Measurements from ENCODE around the gene BACH2.
A peak's percentile ranks its signal among the peaks of the same experiment; 100 is the strongest.
"Not testable (repeated sequence)": the region's sequence is repeated elsewhere in the genome, so short reads cannot be mapped to it uniquely, and the experiment has no call there.

Gene BACH2

GRCh38 chr6:90068703-90069523 is 227.7 kb downstream of the BACH2 start:
- DNase-seq (ENCODE audit: low read depth, low spot score): no peak

GRCh38 chr6:90068264-90068663 is 228.4 kb downstream of the BACH2 start:
- peak; percentile 54 for DNase-seq (ENCODE audit: low read depth, low spot score)

- DNase-seq (ENCODE audit: low read depth, low spot score): no peak
Observed at GRCh38 chr6:90066697-90067096, 229.9 kb downstream of the BACH2 start.

GRCh38 chr6:90065173-90065572 is 231.5 kb downstream of the BACH2 start:
- no peak for DNase-seq (ENCODE audit: low read depth, low spot score)

- DNase-seq (ENCODE audit: low read depth, low spot score): no peak
Observed at GRCh38 chr6:90062667-90063066, 234.0 kb downstream of the BACH2 start.

DNA sequence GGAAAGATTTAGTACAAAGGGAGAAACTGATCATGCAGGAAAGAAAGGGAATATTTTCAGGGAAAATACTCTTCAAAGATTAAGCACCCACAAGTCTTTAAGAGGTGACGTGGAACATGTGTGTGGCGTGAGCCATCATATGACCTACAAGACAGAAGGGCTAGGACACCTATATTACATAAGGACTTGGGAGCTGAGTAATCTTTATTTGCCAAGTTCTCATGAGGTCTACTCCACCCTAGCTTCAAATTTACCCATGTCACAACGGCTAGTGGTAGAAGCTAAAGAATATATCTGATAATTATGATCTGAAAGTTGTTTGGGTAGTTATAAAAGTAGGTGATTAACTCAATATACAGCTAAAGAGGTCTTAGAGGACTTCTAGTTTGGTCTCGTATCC is 234.6 kb downstream of the BACH2 start:
- DNase-seq (ENCODE audit: low read depth, low spot score): no peak

- DNase-seq (ENCODE audit: low read depth, low spot score): not testable (repeated sequence)
Observed at GRCh38 chr6:90059178-90059577, 237.5 kb downstream of the BACH2 start.

DNA sequence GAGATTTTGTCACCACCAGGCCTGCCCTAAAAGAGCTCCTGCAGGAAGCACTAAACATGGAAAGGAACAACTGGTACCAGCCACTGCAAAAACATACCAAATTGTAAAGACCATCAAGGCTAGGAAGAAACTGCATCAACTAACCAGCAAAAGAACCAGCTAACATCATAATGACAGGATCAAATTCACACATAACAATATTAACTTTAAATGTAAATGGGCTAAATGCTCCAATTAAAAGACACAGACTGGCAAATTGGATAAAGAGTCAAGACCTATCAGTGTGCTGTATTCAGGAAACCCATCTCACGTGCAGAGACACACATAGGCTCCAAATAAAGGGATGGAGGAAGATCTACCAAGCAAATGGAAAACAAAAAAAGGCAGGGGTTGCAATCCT is 240.7 kb downstream of the BACH2 start:
- not testable (repeated sequence) for DNase-seq (ENCODE audit: low read depth, low spot score)

DNA sequence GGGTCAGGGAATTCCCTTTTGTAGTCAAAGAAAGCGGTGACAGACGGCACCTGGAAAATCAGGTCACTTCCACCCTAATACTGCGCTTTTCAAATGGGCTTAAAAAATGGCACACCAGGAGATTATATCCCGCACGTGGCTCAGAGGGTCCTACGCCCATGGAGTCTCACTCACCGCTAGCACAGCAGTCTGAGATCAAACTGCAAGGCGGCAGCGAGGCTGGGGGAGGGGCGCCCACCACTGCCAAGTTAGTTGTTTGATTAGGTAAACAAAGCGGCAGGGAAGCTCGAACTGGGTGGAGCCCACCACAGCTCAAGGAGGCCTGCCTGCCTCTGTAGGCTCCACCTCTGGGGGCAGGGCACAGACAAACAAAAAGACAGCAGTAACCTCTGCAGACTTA is 242.4 kb downstream of the BACH2 start:
- DNase-seq (ENCODE audit: low read depth, low spot score): not testable (repeated sequence)

GRCh38 chr6:90053614-90054013 is 243.0 kb downstream of the BACH2 start:
- no peak for DNase-seq (ENCODE audit: low read depth, low spot score)

GRCh38 chr6:90049295-90049694 is 247.3 kb downstream of the BACH2 start:
- no peak for DNase-seq (ENCODE audit: low read depth, low spot score)

DNA sequence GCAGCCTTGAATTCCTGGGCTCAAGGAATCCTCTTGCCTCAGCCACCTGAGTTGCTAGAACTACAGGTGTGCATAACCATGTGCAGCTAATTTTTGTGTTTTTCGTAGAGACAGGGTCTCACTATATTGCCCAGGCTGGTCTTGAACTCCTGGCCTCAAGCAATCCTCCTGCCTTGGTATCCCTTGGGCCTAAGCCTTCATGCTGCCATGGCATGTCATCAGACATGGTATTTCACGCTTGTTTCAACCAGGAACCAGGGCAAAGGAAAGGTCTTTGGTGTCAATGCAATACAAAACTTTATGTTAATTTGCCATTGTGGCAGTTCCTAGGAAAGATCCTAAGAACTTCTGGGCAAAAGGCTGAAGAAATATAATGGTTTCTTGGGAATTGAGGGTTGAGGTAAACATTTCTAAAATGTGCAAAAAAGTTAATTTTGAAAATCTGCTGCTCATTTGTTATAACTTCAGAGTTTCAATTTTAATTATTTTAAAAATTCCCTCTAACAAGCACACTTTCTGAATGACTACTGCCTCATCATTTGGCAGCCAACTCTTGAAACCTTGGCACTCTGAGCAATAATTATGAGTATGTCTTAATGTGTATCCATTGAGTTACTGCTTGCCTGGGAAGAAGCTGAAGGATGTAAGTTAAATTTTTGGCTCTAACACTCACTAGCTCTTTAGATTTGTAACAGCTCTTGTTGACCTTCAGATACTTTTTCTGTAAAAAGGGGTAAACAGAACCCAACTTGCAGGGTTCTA is 248.3 kb downstream of the BACH2 start:
- no peak for DNase-seq (ENCODE audit: low read depth, low spot score)

GRCh38 chr6:90045535-90045934 is 251.1 kb downstream of the BACH2 start:
- DNase-seq (ENCODE audit: low read depth, low spot score): no peak

DNA sequence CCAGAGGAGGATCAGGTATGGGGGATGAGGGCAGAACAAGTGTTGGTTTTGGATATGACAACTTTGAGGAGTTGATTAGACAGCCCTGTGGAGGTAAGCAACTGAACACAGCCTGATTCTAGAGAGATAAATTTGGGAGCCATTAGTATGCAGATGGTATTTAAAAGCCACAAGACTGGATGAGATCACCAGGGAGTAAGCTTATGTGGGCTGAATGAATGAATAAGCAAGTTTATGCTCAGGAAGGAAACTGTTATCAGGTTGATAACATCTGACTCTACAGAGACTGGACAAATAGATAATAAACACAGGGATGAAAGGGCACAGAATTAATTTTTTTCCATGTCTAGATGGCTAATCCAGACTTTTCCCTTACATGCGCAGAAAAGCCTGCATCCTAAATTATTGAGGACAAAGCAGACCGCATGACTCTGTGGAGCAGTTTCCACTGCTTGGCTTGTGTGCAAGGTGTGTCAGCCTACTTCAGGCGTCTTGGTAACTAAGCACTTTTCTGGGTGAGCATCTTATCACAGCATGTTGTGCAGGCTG is 251.7 kb downstream of the BACH2 start:
- no peak for DNase-seq (ENCODE audit: low read depth, low spot score)

GRCh38 chr6:90044182-90044832 is 252.3 kb downstream of the BACH2 start:
- DNase-seq (ENCODE audit: low read depth, low spot score): no peak

DNA sequence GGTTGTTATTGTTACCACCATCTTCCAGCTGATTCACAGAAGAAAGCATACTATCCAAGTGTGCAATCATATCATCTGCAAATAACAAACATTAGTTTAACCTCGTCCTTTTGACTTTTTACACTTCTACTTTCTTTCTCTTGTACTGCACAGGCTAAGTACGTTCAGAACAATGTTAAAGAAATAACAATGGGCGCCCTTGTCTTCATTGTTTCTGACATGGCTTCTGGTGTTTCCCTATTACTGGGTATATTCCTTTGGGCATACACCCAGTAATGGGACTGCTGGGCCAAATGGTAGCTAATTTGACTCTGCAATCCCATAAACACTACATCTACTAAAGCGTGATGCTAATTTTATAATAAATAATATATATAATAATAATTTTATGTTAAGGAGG is 255.7 kb downstream of the BACH2 start:
- DNase-seq (ENCODE audit: low read depth, low spot score): no peak

DNA sequence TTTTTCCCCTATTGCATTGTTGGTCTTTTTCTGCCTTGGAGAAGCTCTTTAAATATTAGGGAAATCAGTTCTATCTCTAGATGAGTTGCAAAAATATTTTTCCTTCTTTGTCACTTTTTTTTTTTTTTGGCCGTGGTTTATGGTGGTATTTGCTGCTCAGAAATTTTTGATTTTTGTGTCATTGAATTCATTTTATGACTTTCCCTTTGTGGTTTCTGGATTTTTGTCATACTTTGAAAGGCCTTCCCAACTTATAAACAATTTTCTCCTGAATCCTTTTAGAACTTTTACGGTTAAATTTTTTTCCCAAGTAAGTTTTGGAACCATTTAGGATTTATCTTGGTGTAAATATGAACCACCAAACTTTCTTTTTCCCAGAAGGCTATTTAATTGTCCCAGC is 256.7 kb downstream of the BACH2 start:
- no peak for DNase-seq (ENCODE audit: low read depth, low spot score)

DNA sequence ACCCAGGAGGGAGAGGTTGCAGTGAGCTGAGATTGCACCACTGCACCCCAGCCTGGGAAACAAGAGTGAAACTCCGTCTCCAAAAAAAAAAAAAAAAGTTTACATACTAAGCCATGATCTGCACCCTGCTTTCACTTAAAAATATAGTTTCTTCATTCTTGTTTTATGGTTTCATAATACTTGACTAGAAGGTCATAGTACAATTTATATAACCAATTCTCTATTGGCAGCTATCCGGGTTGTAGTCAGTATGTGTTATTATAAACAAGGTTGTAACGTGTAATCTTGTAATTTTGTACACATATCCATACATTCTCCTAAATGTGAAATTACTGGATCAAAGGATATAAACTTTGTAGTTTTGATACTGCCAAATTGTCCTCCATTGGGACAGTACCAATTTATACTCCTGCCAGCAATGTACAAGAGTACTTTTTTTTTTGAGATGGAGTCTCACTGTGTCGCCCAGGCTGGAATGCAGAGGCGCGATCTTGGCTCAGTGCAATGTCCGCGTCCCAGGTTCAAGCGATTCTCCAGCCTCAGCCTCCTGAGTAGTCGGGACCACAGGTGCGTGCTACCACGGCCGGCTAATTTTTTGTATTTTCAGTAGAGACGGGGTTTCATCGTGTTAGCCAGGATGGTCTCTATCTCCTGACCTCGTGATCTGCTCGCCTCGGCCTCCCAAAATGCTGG is 257.5 kb downstream of the BACH2 start:
- DNase-seq (ENCODE audit: low read depth, low spot score): no peak

GRCh38 chr6:90036963-90037362 is 259.7 kb downstream of the BACH2 start:
- DNase-seq (ENCODE audit: low read depth, low spot score): no peak

DNA sequence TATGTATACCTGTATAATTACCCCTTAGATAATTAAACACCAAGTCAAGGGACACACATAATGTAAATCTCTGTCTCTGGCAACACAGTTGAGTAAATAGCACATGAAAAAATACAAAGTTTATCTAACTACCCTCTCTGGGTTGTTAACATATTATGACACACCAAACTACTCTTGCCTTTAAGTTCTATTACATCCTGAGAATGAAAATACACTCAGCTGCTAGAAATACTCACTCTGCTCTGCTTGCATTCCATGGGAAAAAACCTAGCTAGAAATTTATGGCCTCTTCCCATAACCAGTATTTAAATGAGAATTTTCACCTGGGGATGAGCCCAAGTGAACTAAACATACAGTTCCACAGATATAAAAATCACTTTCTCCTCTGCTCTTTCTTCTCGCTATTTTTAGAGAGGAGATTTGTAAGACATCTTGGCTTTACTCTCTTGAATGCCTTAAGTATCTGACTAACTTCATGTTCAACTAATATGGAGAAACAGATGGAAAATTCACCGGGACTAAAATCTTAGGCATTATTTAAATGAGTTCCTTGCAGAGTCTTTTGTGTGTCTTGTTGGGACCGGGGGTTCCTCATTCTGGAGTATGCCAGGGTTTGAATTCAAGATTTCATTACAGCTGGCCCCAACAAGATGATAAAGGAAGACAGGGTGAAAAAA is 261.5 kb downstream of the BACH2 start:
- no peak for DNase-seq (ENCODE audit: low read depth, low spot score)

GRCh38 chr6:90033746-90034271 is 262.8 kb downstream of the BACH2 start:
- DNase-seq (ENCODE audit: low read depth, low spot score): no peak
